ENCODE results near the gene UBIAD1. TPM values are rescaled to one million over a fixed set of nuclear protein-coding genes. Genes with fewer than 3 reads are reported as not detected.

The UBIAD1 gene
- total and polyA plus RNA-seq, 2 of the 13 experiments (the other 11 are each of a cell fraction or from before 2014, with no cell fraction given) = 16.9 to 20.4 TPM

GRCh38 chr1:11273595-11274234 is 717 bp downstream of the UBIAD1 start (continued):
- no peak for TF ChIP-seq NKX3-1 (CRISPR knock-in tag; IDR thresholded peaks at IDR 0.05)
- TF ChIP-seq ZNF792 (CRISPR knock-in tag; IDR thresholded peaks at IDR 0.05) = no peak
- peak; percentile 52; the same call in 1 of the 2 replicates for TF ChIP-seq MYC (CRISPR knock-in tag; IDR thresholded peaks at IDR 0.05; ENCODE audit: borderline replicate concordance)
- no peak; the same call in 1 of the 2 replicates for TF ChIP-seq AKAP8 (CRISPR knock-in tag; IDR thresholded peaks at IDR 0.05)
- TF ChIP-seq, protein P1, sequence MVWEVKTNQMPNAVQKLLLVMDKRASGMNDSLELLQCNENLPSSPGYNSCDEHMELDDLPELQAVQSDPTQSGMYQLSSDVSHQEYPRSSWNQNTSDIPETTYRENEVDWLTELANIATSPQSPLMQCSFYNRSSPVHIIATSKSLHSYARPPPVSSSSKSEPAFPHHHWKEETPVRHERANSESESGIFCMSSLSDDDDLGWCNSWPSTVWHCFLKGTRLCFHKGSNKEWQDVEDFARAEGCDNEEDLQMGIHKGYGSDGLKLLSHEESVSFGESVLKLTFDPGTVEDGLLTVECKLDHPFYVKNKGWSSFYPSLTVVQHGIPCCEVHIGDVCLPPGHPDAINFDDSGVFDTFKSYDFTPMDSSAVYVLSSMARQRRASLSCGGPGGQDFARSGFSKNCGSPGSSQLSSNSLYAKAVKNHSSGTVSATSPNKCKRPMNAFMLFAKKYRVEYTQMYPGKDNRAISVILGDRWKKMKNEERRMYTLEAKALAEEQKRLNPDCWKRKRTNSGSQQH (CRISPR knock-in tag; IDR thresholded peaks at IDR 0.05; ENCODE audit: low read depth) = 0 out of 2 replicates have a peak, but pooled peaks have one; percentile 7
- TF ChIP-seq DPF2 (CRISPR knock-in tag; IDR thresholded peaks at IDR 0.05; ENCODE audit: borderline replicate concordance, low read depth) = no peak
- no peak for TF ChIP-seq ZBTB8A (CRISPR knock-in tag; IDR thresholded peaks at IDR 0.05; ENCODE audit: borderline replicate concordance, low read depth)
- TF ChIP-seq, protein P2, sequence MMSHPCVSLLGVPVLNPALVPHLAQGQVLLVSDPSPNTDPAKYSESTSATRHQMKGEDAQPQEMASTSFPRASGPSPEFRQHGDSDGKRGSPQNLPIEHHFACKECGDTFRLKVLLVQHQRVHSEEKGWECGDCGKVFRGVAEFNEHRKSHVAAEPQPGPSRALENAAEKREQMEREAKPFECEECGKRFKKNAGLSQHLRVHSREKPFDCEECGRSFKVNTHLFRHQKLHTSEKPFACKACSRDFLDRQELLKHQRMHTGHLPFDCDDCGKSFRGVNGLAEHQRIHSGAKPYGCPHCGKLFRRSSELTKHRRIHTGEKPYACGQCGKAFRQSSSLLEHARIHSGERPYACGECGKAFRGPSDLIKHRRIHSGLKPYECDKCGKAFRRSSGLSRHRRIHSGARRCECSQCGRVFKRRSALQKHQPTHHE (CRISPR knock-in tag; IDR thresholded peaks at IDR 0.05; ENCODE audit: borderline replicate concordance) = 0 out of 2 replicates have a peak, but pooled peaks have one; percentile 28
- TF ChIP-seq, protein P3, sequence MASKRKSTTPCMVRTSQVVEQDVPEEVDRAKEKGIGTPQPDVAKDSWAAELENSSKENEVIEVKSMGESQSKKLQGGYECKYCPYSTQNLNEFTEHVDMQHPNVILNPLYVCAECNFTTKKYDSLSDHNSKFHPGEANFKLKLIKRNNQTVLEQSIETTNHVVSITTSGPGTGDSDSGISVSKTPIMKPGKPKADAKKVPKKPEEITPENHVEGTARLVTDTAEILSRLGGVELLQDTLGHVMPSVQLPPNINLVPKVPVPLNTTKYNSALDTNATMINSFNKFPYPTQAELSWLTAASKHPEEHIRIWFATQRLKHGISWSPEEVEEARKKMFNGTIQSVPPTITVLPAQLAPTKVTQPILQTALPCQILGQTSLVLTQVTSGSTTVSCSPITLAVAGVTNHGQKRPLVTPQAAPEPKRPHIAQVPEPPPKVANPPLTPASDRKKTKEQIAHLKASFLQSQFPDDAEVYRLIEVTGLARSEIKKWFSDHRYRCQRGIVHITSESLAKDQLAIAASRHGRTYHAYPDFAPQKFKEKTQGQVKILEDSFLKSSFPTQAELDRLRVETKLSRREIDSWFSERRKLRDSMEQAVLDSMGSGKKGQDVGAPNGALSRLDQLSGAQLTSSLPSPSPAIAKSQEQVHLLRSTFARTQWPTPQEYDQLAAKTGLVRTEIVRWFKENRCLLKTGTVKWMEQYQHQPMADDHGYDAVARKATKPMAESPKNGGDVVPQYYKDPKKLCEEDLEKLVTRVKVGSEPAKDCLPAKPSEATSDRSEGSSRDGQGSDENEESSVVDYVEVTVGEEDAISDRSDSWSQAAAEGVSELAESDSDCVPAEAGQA (IDR thresholded peaks at IDR 0.05; ENCODE audit: low read depth) = no peak
- TF ChIP-seq, protein P3 (CRISPR knock-in tag; IDR thresholded peaks at IDR 0.05; ENCODE audit: borderline replicate concordance) = peak; percentile 41; the same call in 1 of the 2 replicates
- no peak for TF ChIP-seq ZBTB26 (CRISPR knock-in tag; IDR thresholded peaks at IDR 0.05; ENCODE audit: borderline replicate concordance)
- peak; percentile 23; the same call in 1 of the 2 replicates for TF ChIP-seq YEATS4 (CRISPR knock-in tag; IDR thresholded peaks at IDR 0.05; ENCODE audit: borderline replicate concordance)
- TF ChIP-seq HES4 (CRISPR knock-in tag; IDR thresholded peaks at IDR 0.05; ENCODE audit: borderline replicate concordance) = 0 out of 2 replicates have a peak, but pooled peaks have one; percentile 68
- 0 out of 2 replicates have a peak, but pooled peaks have one; percentile 19 for TF ChIP-seq ZNF800 (CRISPR knock-in tag; IDR thresholded peaks at IDR 0.05)

Data from HepG2 (cell line).